ENCODE data around the gene FBXO3.

Gene FBXO3

DNA sequence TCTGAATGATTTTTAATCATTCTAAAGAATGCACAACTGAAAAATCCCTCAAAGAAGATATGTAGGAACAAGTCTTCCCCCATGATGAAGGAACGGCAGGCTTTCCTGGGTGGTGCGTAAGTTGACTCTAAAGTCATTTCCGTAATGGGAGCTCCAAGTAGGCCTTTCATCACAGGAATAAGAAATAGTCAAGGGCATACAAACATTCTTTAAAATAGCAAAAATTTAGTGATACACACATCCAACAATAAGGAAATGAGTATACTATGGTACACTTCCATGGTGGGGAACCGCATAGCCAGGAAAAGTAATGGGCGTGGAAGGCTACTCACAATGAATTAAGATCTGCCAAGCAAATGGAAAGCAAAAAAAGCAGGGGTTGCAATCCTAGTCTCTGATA lies 48.8 kb downstream of the FBXO3 start:
- no peaks in the 10 kb centered on the region for H3K9me3 ChIP-seq (ENCODE audit: low read depth, low read length)
- H3K27ac ChIP-seq: no peak overlapping the region
- no peak overlapping the region for H3K4me3 ChIP-seq
- no peak overlapping the region for H3K9ac ChIP-seq (ENCODE audit: insufficient read length)
- H3K36me3 ChIP-seq (ENCODE audit: insufficient read depth, low read length): no peaks in the 10 kb centered on the region
- no peak for DNase-seq (ENCODE audit: low read depth, low spot score)
- TF ChIP-seq POLR2AphosphoS5 (IDR thresholded peaks at IDR 0.05; ENCODE audit: borderline replicate concordance, low read depth, low read length) (no peak), FOXP2 (optimal IDR thresholded peaks at IDR 0.05; ENCODE audit: control extremely low read depth, extremely low read length, insufficient read depth) (no peak), EZH2 (IDR thresholded peaks at IDR 0.05) (no peak)

DNA sequence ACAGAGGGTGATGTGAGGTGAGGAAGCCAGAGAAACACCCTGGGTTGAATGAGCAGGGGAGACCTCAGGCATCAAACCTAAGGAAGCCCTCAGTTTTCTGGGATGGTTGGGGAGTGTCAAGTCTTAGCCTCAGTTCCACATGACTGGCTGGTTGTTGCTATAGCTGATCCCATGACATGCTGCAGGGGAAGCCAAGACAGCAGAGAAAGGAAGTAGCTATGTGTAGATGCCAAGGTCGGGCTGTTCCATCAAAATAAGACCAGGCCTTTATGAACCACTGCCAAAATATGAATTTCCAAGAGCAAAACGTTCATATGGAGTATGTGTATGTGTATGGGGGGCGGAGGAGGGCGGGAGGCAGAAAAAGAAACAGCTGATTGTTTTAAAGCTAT lies 49.7 kb downstream of the FBXO3 start:
- H3K9ac ChIP-seq (ENCODE audit: insufficient read length): no peak overlapping the region
- DNase-seq (ENCODE audit: low read depth, low spot score): no peak
- no peak overlapping the region for H3K27ac ChIP-seq
- H3K4me3 ChIP-seq: no peak overlapping the region
- H3K36me3 ChIP-seq (ENCODE audit: insufficient read depth, low read length): no peaks in the 10 kb centered on the region
- no peak for TF ChIP-seq EZH2 (IDR thresholded peaks at IDR 0.05)
- TF ChIP-seq FOXP2 (optimal IDR thresholded peaks at IDR 0.05; ENCODE audit: control extremely low read depth, extremely low read length, insufficient read depth): no peak
- TF ChIP-seq POLR2AphosphoS5 (IDR thresholded peaks at IDR 0.05; ENCODE audit: borderline replicate concordance, low read depth, low read length): no peak
- H3K9me3 ChIP-seq (ENCODE audit: low read depth, low read length): no peaks in the 10 kb centered on the region

DNA sequence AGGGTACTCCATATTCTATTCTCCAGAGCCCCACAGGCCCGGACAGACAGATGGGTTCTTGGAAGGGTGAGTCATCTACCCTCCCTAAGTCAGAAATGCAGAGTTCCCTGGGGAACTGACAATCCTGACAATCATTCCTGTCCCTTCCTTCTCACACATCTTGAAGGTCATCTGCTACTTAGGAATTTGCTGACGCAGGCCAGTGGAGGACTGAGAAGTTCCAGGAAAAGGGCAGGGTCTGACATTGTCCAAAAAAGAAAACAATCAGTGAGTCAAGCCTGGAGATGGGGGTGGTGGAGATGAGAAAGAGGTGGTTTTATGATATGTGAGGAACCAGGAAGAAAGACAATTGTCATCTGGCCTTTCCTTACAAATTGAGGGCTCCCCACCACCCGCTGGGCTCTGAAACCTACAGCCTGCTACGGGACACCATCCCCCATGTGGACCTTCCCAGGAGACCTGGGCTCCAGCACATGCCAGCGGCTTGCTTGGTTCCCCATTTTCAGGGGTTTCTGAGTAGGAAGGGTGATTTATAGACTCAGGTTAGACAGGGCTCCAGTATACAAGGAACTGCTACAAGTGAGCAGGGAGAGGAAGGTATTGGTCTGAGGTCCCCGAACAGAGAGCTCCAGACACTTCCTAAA lies 51.0 kb downstream of the FBXO3 start:
- no peak overlapping the region for H3K4me3 ChIP-seq
- no peak overlapping the region for H3K9ac ChIP-seq (ENCODE audit: insufficient read length)
- no peak for DNase-seq (ENCODE audit: low read depth, low spot score)
- no peaks in the 10 kb centered on the region for H3K9me3 ChIP-seq (ENCODE audit: low read depth, low read length)
- no peak for TF ChIP-seq FOXP2 (optimal IDR thresholded peaks at IDR 0.05; ENCODE audit: control extremely low read depth, extremely low read length, insufficient read depth)
- H3K27ac ChIP-seq: no peak overlapping the region
- 0 out of 2 replicates have a peak, but pooled peaks cover 4% of the 10 kb centered on the region for H3K36me3 ChIP-seq (ENCODE audit: insufficient read depth, low read length)

DNA sequence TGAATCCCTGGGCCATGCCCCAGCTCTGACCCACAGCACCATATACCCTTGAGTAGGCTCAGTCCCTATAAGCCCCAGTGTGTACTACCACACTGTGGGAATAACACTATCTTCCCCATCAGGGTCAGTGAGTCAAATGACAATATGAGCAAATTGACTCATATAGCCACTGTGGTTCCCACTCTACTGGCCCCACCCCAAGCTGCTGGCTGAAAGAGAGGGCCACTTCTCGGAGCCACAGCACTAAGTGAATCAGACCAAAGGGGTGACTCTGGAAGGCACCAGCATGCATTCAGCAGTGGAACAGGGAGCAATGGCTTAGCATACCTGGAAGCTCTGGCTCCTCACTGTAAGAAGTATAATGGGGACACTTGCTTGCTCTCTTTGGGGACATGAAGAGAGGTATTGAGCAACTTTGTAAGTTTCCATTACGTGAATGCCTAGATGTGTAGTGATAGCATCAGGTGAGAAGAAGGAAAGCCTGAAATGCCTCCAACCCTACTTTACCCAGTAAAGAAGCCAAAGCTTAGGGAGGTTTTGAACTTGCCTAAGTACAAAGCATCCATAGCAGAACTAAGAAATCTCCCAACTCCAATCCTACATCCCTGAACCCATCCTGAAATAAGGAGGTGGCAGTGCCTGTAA lies 51.6 kb downstream of the FBXO3 start:
- Histone ChIP-seq H3K36me3 (ENCODE audit: insufficient read depth, low read length) (0 out of 2 replicates have a peak, but pooled peaks cover 5% of the 10 kb centered on the region), H3K27ac (no peak overlapping the region), H3K9ac (ENCODE audit: insufficient read length) (no peak overlapping the region), H3K4me3 (no peak overlapping the region), H3K9me3 (ENCODE audit: low read depth, low read length) (no peaks in the 10 kb centered on the region)
- no peak for TF ChIP-seq EZH2 (IDR thresholded peaks at IDR 0.05)
- no peak for TF ChIP-seq POLR2AphosphoS5 (IDR thresholded peaks at IDR 0.05; ENCODE audit: borderline replicate concordance, low read depth, low read length)
- no peak for TF ChIP-seq FOXP2 (optimal IDR thresholded peaks at IDR 0.05; ENCODE audit: control extremely low read depth, extremely low read length, insufficient read depth)
- DNase-seq (ENCODE audit: low read depth, low spot score): no peak

DNA sequence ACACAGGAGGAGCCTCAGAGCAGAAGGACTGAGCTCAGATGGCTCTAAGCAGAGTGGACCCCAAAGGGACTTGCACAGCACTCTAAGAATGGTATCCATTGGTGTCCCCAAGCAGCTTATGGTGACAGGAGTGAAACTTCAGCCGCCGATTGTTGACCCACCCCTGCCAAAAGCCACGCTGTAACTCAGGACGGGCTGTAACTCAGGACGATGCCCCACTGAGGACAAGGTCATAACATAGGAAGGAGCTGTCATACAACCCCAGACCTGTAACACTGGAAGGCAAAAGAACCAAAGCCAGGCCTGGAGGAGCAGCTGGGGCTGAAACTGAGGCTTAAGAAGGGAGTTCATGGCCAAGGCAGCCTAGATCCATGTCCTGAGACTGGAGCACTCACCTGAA lies 52.3 kb downstream of the FBXO3 start:
- TF ChIP-seq POLR2AphosphoS5 (IDR thresholded peaks at IDR 0.05; ENCODE audit: borderline replicate concordance, low read depth, low read length) (no peak), EZH2 (IDR thresholded peaks at IDR 0.05) (no peak), FOXP2 (optimal IDR thresholded peaks at IDR 0.05; ENCODE audit: control extremely low read depth, extremely low read length, insufficient read depth) (no peak)
- H3K27ac ChIP-seq: no peak overlapping the region
- H3K9ac ChIP-seq (ENCODE audit: insufficient read length): no peak overlapping the region
- DNase-seq (ENCODE audit: low read depth, low spot score): no peak
- no peak overlapping the region for H3K4me3 ChIP-seq
- H3K9me3 ChIP-seq (ENCODE audit: low read depth, low read length): no peaks in the 10 kb centered on the region
- H3K36me3 ChIP-seq (ENCODE audit: insufficient read depth, low read length): 0 out of 2 replicates have a peak, but pooled peaks cover 8% of the 10 kb centered on the region

DNA sequence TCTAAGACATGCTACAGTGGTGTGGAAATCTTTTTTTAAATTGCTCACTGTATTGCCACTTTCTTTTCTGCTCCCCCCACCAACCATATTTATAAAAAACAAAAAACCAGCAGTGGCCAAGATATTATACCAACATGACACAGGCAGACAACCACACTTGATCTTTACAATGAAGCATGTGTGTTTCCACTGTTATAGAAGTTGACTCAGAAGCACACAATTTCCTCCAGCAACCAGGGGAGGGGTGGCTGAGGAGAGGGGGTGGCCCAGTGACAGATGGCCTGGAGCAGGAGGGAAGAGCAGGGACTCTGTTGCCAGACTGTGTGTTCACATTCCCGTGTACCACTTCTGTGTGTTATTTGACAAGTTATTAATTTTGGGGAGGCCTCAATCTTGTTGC lies 52.9 kb downstream of the FBXO3 start:
- no peaks in the 10 kb centered on the region for H3K9me3 ChIP-seq (ENCODE audit: low read depth, low read length)
- H3K36me3 ChIP-seq (ENCODE audit: insufficient read depth, low read length): 0 out of 2 replicates have a peak, but pooled peaks cover 8% of the 10 kb centered on the region
- H3K9ac ChIP-seq (ENCODE audit: insufficient read length): no peak overlapping the region
- TF ChIP-seq POLR2AphosphoS5 (IDR thresholded peaks at IDR 0.05; ENCODE audit: borderline replicate concordance, low read depth, low read length) (no peak), FOXP2 (optimal IDR thresholded peaks at IDR 0.05; ENCODE audit: control extremely low read depth, extremely low read length, insufficient read depth) (no peak), EZH2 (IDR thresholded peaks at IDR 0.05) (no peak)
- H3K27ac ChIP-seq: no peak overlapping the region
- no peak for DNase-seq (ENCODE audit: low read depth, low spot score)
- H3K4me3 ChIP-seq: no peak overlapping the region

DNA sequence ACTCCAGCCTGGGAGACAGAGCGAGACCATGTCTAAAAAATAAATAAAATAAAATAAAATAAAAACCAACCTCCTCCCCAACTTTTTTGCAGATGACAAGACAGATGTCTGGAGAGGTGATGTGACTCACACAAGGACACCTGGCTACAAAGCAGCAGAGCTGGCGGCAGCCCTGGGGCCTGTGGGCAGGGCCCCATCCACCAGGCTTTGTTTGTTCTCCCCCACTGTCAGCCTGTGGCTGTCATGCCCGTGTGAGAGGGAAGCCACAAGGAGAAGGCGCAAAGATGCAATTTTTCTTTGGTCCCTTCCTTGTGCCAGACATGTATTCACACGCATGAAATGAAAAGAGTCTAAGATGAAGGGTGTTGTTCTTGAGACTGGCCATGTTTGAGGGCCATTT lies 54.7 kb downstream of the FBXO3 start:
- Histone ChIP-seq H3K9ac (ENCODE audit: insufficient read length) (no peak overlapping the region), H3K9me3 (ENCODE audit: low read depth, low read length) (no peaks in the 10 kb centered on the region), H3K4me3 (no peak overlapping the region), H3K36me3 (ENCODE audit: insufficient read depth, low read length) (0 out of 2 replicates have a peak, but pooled peaks cover 12% of the 10 kb centered on the region), H3K27ac (no peak overlapping the region)
- DNase-seq (ENCODE audit: low read depth, low spot score): no peak
- TF ChIP-seq POLR2AphosphoS5 (IDR thresholded peaks at IDR 0.05; ENCODE audit: borderline replicate concordance, low read depth, low read length): no peak
- TF ChIP-seq EZH2 (IDR thresholded peaks at IDR 0.05): no peak
- TF ChIP-seq FOXP2 (optimal IDR thresholded peaks at IDR 0.05; ENCODE audit: control extremely low read depth, extremely low read length, insufficient read depth): no peak

DNA sequence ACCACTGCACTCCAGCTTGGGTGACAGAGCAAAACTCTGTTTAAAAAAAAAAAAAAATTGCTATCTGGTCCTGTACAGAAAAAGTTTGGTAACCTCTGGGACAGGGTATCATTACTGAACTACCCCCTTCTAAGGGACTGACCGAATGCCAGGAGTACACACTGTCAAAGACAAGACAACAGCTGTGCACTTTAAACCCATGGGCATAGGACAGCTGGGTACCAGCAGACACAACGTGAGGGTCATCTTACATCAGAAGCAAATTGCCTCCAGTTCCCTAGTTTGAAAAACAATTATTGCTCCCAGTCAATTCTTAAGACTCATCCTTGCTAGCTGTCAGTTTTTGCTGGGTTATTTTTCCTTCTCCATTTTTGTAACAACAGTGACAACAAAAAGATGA lies 55.9 kb downstream of the FBXO3 start:
- TF ChIP-seq FOXP2 (optimal IDR thresholded peaks at IDR 0.05; ENCODE audit: control extremely low read depth, extremely low read length, insufficient read depth): no peak
- no peak for TF ChIP-seq EZH2 (IDR thresholded peaks at IDR 0.05)
- no peak for TF ChIP-seq POLR2AphosphoS5 (IDR thresholded peaks at IDR 0.05; ENCODE audit: borderline replicate concordance, low read depth, low read length)

More for the DNA sequence above, 55.9 kb downstream of the FBXO3 start:
- Histone ChIP-seq H3K36me3 (ENCODE audit: insufficient read depth, low read length) (0 out of 2 replicates have a peak, but pooled peaks cover 16% of the 10 kb centered on the region), H3K27ac (no peak overlapping the region), H3K4me3 (no peak overlapping the region), H3K9ac (ENCODE audit: insufficient read length) (no peak overlapping the region), H3K9me3 (ENCODE audit: low read depth, low read length) (no peaks in the 10 kb centered on the region)
- no peak for DNase-seq (ENCODE audit: low read depth, low spot score)

Data from SK-N-MC (cell line).